DND-41 (cell line): ENCODE results near the gene ANXA4.

Source experiments
- ATAC-seq: fragments of 200-7000 bp; cut with Tn5 transposase; 3 replicates; pipeline ENCODE4 v1.9.1; 2021; ENCODE audit warnings: low read depth; ENCODE audit not compliant: insufficient read depth
- DNase-seq: peaks from one replicate; pipeline ENCODE4 v3.0.0-alpha.2; 2020
- H2AFZ ChIP-seq: 2 replicates; pipeline ENCODE4 v1.6.0; 2012; ENCODE audit warnings: low read depth, low read length
- H3K27ac ChIP-seq: 2 replicates; pipeline ENCODE4 v1.5.1; 2012; ENCODE audit warnings: low read length, inconsistent platforms
- H3K27me3 ChIP-seq: fragments of 200-600 bp; sonication (generic); 2 replicates; pipeline ENCODE4 v1.6.0; 2012; ENCODE audit warnings: low read length, mild to moderate bottlenecking, inconsistent platforms; ENCODE audit not compliant: insufficient read depth, poor library complexity
- H3K36me3 ChIP-seq: 2 replicates; pipeline ENCODE4 v1.5.1; 2012; ENCODE audit warnings: low read length, inconsistent platforms; ENCODE audit not compliant: insufficient read depth
- H3K4me1 ChIP-seq: 2 replicates; pipeline ENCODE4 v1.5.1; 2012; ENCODE audit warnings: mild to moderate bottlenecking, low read length; ENCODE audit not compliant: insufficient read depth
- H3K4me2 ChIP-seq: 2 replicates; pipeline ENCODE4 v1.6.0; 2012; ENCODE audit warnings: mild to moderate bottlenecking, moderate library complexity, low read length, inconsistent platforms; ENCODE audit not compliant: insufficient read depth
- H3K4me3 ChIP-seq, 2 experiments: fragments of 200-600 bp in 1 of 2; shearing (Covaris generic) in 1 of 2; 2 replicates each; pipeline ENCODE4 v1.5.1; 2012 to 2016; ENCODE audit warnings: inconsistent platforms in 2 of 2, low read length in 2 of 2, mild to moderate bottlenecking in 2 of 2, low read depth in 1 of 2, moderate library complexity in 1 of 2
- H3K79me2 ChIP-seq: 2 replicates; pipeline ENCODE4 v1.6.0; 2012; ENCODE audit warnings: low read length, inconsistent platforms; ENCODE audit not compliant: insufficient read depth
- H3K9ac ChIP-seq: 2 replicates; pipeline ENCODE4 v1.6.0; 2012; ENCODE audit warnings: low read depth, mild to moderate bottlenecking, inconsistent platforms, low read length, moderate library complexity
- H3K9me3 ChIP-seq: 2 replicates; pipeline ENCODE4 v1.5.1; 2012; ENCODE audit warnings: low read length, moderate library complexity, mild to moderate bottlenecking, inconsistent platforms; ENCODE audit not compliant: insufficient read depth, severe bottlenecking
- H4K20me1 ChIP-seq: 2 replicates; pipeline ENCODE4 v1.6.0; 2012; ENCODE audit warnings: low read length; ENCODE audit not compliant: insufficient read depth
- EZH2 ChIP-seq: IDR thresholded peaks from 3 replicates; pipeline ENCODE4 v1.6.1; 2012; ENCODE audit warnings: borderline replicate concordance, low read depth, mild to moderate bottlenecking, moderate library complexity, low read length, inconsistent platforms; ENCODE audit not compliant: severe bottlenecking
- TF ChIP-seq, protein P1 (sequence below): IDR thresholded peaks from 2 replicates; pipeline ENCODE4 v1.5.1; 2012; ENCODE audit warnings: borderline replicate concordance, low read length, moderate library complexity, mild to moderate bottlenecking; ENCODE audit not compliant: poor library complexity, severe bottlenecking; ENCODE audit errors: extremely low read depth

ANXA4 gene

DNA sequence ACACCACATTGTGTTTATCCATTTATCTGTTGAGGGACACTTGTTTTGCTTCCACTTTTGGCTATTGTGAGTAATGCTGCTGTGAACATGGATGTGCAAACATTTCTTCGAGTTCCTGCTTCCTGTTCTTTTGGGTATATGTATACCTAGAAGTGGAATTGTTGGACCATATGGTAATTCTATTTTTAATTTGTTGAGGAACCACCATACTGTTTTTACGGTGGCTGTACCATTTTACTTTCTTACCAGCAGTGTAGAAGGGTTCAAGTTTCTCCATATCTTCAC is 23.1 kb downstream of the ANXA4 start:
- Histone ChIP-seq H3K27me3 (no peaks in the 10 kb centered on the region), H3K79me2 (no peaks in the 10 kb centered on the region), H3K27ac (no peak overlapping the region), H3K4me2 (no peak overlapping the region), H3K9ac (no peak overlapping the region), H4K20me1 (no peaks in the 10 kb centered on the region), H2AFZ (no peak overlapping the region), H3K9me3 (no peaks in the 10 kb centered on the region), H3K36me3 (no peaks in the 10 kb centered on the region), H3K4me1 (no peaks in the 10 kb centered on the region), H3K4me3 (no peak overlapping the region)
- DNase-seq (no peak), ATAC-seq (no peak)
- TF ChIP-seq, protein P1, sequence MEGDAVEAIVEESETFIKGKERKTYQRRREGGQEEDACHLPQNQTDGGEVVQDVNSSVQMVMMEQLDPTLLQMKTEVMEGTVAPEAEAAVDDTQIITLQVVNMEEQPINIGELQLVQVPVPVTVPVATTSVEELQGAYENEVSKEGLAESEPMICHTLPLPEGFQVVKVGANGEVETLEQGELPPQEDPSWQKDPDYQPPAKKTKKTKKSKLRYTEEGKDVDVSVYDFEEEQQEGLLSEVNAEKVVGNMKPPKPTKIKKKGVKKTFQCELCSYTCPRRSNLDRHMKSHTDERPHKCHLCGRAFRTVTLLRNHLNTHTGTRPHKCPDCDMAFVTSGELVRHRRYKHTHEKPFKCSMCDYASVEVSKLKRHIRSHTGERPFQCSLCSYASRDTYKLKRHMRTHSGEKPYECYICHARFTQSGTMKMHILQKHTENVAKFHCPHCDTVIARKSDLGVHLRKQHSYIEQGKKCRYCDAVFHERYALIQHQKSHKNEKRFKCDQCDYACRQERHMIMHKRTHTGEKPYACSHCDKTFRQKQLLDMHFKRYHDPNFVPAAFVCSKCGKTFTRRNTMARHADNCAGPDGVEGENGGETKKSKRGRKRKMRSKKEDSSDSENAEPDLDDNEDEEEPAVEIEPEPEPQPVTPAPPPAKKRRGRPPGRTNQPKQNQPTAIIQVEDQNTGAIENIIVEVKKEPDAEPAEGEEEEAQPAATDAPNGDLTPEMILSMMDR = no peak
- no peak for TF ChIP-seq EZH2

DNA sequence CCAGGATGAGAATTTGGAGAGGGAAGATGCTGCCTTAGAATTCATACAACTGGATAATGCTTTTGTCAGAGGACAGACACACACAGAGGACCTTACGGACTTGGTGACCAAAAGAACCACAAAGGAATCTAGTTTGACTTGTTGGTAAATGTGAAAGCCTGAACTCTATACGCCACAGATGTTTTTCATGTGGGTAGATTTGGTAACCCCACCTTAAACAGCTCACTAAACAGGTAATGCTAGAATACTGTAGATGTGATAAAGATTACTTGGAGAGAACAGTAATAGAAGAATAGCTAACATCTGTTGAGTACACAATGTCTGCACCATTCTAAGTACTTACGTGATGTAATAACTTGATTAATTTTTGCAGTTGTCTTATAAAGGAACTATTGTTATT is 24.1 kb downstream of the ANXA4 start:
- Histone ChIP-seq H3K4me1 (no peaks in the 10 kb centered on the region), H3K79me2 (no peaks in the 10 kb centered on the region)

DNA sequence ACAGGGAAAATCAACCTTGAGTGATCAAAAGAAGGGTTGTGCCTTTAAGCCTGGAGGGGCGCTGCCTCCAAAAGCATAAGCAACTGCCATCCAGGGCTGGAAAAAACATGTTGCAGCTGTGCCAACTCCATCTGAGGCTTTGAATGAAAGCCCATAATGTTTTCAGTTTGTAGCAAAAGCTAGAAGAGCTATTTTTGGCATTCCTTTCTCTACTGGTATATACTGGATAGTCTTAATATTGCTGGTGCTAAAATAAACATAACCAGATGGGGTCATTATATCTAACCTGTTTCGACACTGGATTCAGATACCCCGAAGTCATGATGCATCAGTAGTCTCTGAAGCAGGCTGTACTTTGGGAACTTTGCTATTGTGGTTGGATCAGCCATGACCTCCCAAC is 25.1 kb downstream of the ANXA4 start:
- H3K36me3 ChIP-seq = no peaks in the 10 kb centered on the region
- no peak for ATAC-seq
- H3K27me3 ChIP-seq = no peaks in the 10 kb centered on the region
- H3K4me3 ChIP-seq = no peak overlapping the region
- no peak overlapping the region for H3K27ac ChIP-seq
- H3K9ac ChIP-seq = no peak overlapping the region
- no peak overlapping the region for H3K4me2 ChIP-seq
- no peak overlapping the region for H2AFZ ChIP-seq
- no peak for TF ChIP-seq EZH2
- TF ChIP-seq, protein P1 = no peak
- H4K20me1 ChIP-seq = no peaks in the 10 kb centered on the region
- no peaks in the 10 kb centered on the region for H3K9me3 ChIP-seq
- DNase-seq = no peak
- no peaks in the 10 kb centered on the region for H3K4me1 ChIP-seq
- H3K79me2 ChIP-seq = no peaks in the 10 kb centered on the region

More for the DNA sequence above, 24.1 kb downstream of the ANXA4 start:
- no peaks in the 10 kb centered on the region for H3K36me3 ChIP-seq
- TF ChIP-seq, protein P1 = no peak
- no peak for TF ChIP-seq EZH2
- H3K9ac ChIP-seq = no peak overlapping the region
- no peak overlapping the region for H3K4me2 ChIP-seq
- ATAC-seq (no peak), DNase-seq (no peak)
- no peaks in the 10 kb centered on the region for H3K9me3 ChIP-seq
- H3K27me3 ChIP-seq = no peaks in the 10 kb centered on the region
- H3K4me3 ChIP-seq = no peak overlapping the region
- H4K20me1 ChIP-seq = no peaks in the 10 kb centered on the region
- H2AFZ ChIP-seq = no peak overlapping the region
- H3K27ac ChIP-seq = no peak overlapping the region

DNA sequence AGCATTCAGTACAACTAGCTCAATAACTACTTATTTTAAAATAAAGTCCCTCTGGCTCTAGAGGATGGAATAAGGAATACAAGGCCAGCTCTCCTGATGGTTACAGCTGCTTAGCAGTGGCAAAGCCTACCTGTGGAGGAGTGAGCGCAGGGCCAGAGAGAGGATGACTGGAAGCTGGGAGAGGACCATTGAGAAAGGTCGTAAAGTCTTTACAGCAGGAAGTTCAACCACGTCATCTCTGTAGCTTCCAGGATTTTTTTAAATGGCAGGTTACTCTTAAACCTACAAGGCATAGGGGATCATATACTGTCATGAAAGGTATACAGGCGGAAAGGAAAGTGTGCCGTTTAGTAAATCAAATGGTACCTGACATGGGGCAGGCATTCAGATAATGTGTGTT is 26.3 kb downstream of the ANXA4 start:
- H4K20me1 ChIP-seq = no peaks in the 10 kb centered on the region
- H3K27ac ChIP-seq = no peak overlapping the region
- TF ChIP-seq EZH2 = no peak
- TF ChIP-seq, protein P1 = no peak
- no peak overlapping the region for H3K9ac ChIP-seq
- no peaks in the 10 kb centered on the region for H3K79me2 ChIP-seq
- ATAC-seq (no peak), DNase-seq (no peak)
- H3K36me3 ChIP-seq = no peaks in the 10 kb centered on the region
- no peak overlapping the region for H3K4me3 ChIP-seq
- no peaks in the 10 kb centered on the region for H3K4me1 ChIP-seq
- no peaks in the 10 kb centered on the region for H3K9me3 ChIP-seq
- H2AFZ ChIP-seq = no peak overlapping the region
- H3K4me2 ChIP-seq = no peak overlapping the region
- no peaks in the 10 kb centered on the region for H3K27me3 ChIP-seq
